Cardiac muscle cell (in vitro differentiated cells and primary cell): ENCODE results near the gene SMAD7. TPM values are rescaled to one million over a fixed set of nuclear protein-coding genes. Genes with fewer than 3 reads are reported as not detected.

ENCODE experiments used
- DNase-seq, 2 donors: peaks; one replicate each; pipeline versions ENCODE4 v3.0.0 to v3.0.0-alpha.2; 2010 to 2017; ENCODE audit warnings: low read depth in 1 of 2, low spot score in 1 of 2
- H3K27ac ChIP-seq: fragments of 200-600 bp; sonication (generic); 2 replicates; pipeline ENCODE4 v1.5.1; 2016
- H3K27me3 ChIP-seq: fragments of 200-600 bp; sonication (generic); 2 replicates; pipeline ENCODE4 v1.6.0; 2016; ENCODE audit warnings: control low read depth
- H3K36me3 ChIP-seq: fragments of 200-600 bp; sonication (generic); 2 replicates; pipeline ENCODE4 v1.5.1; 2016; ENCODE audit warnings: control low read depth
- H3K4me1 ChIP-seq: fragments of 200-600 bp; sonication (generic); 2 replicates; pipeline ENCODE4 v1.8.1; 2017; ENCODE audit warnings: low read depth, mild to moderate bottlenecking, mixed run types
- H3K4me3 ChIP-seq: fragments of 200-600 bp; sonication (generic); 2 replicates; pipeline ENCODE4 v1.5.1; 2016; ENCODE audit warnings: mild to moderate bottlenecking
- H3K9me3 ChIP-seq: fragments of 200-600 bp; sonication (generic); 2 replicates; pipeline ENCODE4 v1.5.1; 2017; ENCODE audit warnings: low read depth, mild to moderate bottlenecking, control low read depth
- polyA plus RNA-seq: library from polyadenylated mRNA; unstranded; fragments of >200 nt; fragmentation: Nextera tagmentation; extraction: Ambion mirVana; gene quantifications from 2 replicates; pipeline ENCODE4 v1.2.1, GENCODE V29; 2016
- total RNA-seq: library from RNA; depleted of rRNA; stranded (reverse); fragments of >200 nt; gene quantifications from 2 replicates; pipeline ENCODE4 v1.2.3, GENCODE V29; 2016
- TF ChIP-seq, protein P1 (sequence below): IDR thresholded peaks from 2 replicates; pipeline ENCODE4 v1.5.1; 2012; ENCODE audit warnings: low read depth, mild to moderate bottlenecking, low read length

Gene SMAD7
- total and polyA plus RNA-seq, 2 experiments from 2014 or later, result 60.1 to 129 TPM

DNA sequence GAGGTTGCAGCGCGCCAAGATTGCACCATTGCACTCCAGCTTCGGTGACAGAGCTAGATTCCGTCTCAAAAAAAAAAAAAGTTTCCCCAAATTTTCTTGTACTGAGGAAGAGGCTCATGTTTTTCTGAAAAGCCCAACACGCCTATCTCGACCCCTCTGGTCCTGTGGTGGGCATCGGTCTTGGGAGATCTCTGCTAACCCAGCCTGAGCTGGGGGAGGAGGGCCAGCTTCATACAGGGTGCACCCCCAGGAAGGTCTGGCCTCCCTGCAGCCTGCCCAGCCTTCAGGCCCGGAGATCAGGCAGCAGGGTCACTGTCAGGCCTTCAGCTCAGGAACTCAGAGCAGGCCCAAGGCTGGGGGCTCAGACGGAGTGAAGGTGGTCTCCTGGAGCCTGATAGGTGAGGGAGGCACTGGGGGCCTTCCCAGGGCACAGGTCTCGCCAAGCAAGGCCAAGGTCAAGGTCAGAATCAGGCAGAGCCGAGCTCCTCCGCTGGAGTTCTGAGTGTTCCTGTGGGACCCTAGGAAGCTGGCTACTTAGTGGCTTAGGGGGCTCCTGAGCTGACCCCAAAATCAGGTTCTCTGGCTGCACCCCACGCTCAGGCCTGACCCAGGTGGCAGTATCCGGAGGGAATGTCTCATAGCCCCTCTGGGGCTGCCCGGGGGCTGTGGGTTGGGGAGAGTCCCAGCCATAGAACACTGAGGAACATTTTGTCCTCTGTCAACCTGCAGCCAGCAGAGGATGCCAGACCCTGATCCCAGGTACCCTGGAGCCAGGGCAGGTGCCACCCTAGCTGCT is 37.9 kb upstream of the SMAD7 start:
- Histone ChIP-seq H3K27me3 (no peaks in the 10 kb centered on the region), H3K4me1 (peaks cover 39% of the 10 kb centered on the region), H3K9me3 (no peaks in the 10 kb centered on the region), H3K4me3 (no peak overlapping the region), H3K27ac (no peak overlapping the region), H3K36me3 (no peaks in the 10 kb centered on the region)
- no peak for DNase-seq
- TF ChIP-seq, protein P1, sequence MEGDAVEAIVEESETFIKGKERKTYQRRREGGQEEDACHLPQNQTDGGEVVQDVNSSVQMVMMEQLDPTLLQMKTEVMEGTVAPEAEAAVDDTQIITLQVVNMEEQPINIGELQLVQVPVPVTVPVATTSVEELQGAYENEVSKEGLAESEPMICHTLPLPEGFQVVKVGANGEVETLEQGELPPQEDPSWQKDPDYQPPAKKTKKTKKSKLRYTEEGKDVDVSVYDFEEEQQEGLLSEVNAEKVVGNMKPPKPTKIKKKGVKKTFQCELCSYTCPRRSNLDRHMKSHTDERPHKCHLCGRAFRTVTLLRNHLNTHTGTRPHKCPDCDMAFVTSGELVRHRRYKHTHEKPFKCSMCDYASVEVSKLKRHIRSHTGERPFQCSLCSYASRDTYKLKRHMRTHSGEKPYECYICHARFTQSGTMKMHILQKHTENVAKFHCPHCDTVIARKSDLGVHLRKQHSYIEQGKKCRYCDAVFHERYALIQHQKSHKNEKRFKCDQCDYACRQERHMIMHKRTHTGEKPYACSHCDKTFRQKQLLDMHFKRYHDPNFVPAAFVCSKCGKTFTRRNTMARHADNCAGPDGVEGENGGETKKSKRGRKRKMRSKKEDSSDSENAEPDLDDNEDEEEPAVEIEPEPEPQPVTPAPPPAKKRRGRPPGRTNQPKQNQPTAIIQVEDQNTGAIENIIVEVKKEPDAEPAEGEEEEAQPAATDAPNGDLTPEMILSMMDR, result no peak

DNA sequence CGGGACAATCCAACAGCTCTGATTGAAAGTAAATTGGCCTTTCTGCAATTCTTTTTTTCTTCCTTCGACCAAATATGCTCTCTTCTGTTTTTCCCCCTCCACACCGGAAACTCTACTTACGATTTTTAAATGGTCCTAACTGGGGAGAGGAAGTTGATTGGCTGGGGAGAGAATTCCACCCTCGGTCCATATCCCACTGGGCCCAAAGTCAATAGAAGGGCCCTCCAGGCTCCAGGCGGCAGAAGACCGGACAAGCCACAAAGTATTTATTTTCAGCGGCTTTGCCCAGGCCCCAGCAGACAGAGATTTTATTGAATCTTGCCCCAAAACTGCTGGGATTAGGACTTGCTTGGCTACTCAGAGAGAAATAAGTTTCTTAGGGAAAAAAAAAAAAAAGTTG is 37.1 kb upstream of the SMAD7 start:
- Histone ChIP-seq H3K27ac (no peak overlapping the region), H3K4me3 (no peak overlapping the region), H3K9me3 (no peaks in the 10 kb centered on the region), H3K27me3 (no peaks in the 10 kb centered on the region), H3K36me3 (no peaks in the 10 kb centered on the region), H3K4me1 (peaks cover 43% of the 10 kb centered on the region)
- no peak for DNase-seq
- TF ChIP-seq, protein P1, result no peak

DNA sequence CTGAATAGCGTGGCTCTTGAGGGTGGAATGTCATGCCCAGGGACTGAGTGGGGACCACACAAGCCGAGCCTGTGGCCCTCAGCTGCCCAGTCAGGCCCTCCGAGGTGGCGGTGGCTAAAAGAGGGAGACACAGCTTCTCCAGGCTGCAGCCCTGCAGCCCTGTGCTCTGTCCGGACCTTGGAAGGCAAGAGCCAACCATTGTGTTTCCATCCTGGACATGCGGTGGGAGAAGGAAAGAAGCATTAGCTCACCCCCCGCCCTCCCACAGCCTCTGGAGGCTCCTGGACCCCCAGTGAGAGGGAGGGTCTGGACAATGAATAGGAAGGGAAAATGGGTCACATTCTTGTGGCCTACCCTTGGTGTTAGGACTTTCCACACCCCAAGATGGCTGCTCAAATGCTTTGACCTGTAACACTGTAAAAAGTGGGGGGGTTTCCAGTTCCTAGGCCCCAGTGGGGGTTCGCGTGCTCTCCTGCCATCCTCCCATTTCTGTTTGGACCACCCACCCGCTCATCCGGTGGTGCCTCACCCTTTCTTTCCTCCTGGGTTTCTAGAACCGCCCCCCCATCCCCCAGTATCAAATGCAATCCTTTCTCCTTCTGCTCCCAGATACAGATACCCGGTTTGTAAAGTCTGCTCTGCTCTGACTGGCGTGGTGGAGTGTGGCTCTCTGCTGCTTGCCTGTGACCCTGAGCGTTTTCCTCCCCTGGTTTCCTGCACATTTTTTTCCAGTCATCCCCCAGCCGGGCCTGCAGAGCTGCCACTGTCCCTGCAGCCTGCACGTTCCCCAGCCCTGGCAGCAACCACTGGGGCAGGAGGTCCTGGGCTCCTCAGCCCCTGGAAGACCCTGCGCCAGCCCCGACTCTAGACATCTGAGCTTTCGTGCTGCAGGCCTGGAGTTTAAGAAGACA is 36.3 kb upstream of the SMAD7 start:
- H3K4me1 ChIP-seq, result peaks cover 47% of the 10 kb centered on the region
- H3K9me3 ChIP-seq, result no peaks in the 10 kb centered on the region
- no peak overlapping the region for H3K4me3 ChIP-seq
- TF ChIP-seq, protein P1, result no peak
- no peak for DNase-seq
- H3K27me3 ChIP-seq, result no peaks in the 10 kb centered on the region
- no peaks in the 10 kb centered on the region for H3K36me3 ChIP-seq
- H3K27ac ChIP-seq, result no peak overlapping the region

DNA sequence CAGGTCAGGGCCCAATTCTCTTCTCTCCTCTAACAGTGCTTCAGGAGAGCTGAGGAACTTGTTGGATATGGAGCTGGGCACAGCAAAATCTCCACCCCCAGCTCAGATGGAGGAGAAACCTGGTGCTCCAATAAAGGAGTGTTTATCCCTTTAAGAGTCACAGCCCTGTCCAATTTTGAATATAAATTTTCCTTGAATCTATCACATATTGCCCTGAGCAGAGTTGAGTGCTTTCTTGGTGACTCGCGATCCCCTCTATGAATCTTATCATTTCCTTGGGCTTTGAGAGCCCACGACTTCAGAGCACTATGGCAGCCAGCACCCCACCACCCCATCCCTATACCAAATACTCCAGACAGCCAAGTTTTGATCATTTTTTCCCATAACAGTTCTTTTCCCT is 34.4 kb upstream of the SMAD7 start:
- H3K9me3 ChIP-seq, result no peaks in the 10 kb centered on the region
- H3K36me3 ChIP-seq, result no peaks in the 10 kb centered on the region
- DNase-seq, result no peak
- H3K4me1 ChIP-seq, result peaks cover 33% of the 10 kb centered on the region
- no peak overlapping the region for H3K4me3 ChIP-seq
- TF ChIP-seq, protein P1, result no peak
- H3K27me3 ChIP-seq, result no peaks in the 10 kb centered on the region
- H3K27ac ChIP-seq, result no peak overlapping the region

DNA sequence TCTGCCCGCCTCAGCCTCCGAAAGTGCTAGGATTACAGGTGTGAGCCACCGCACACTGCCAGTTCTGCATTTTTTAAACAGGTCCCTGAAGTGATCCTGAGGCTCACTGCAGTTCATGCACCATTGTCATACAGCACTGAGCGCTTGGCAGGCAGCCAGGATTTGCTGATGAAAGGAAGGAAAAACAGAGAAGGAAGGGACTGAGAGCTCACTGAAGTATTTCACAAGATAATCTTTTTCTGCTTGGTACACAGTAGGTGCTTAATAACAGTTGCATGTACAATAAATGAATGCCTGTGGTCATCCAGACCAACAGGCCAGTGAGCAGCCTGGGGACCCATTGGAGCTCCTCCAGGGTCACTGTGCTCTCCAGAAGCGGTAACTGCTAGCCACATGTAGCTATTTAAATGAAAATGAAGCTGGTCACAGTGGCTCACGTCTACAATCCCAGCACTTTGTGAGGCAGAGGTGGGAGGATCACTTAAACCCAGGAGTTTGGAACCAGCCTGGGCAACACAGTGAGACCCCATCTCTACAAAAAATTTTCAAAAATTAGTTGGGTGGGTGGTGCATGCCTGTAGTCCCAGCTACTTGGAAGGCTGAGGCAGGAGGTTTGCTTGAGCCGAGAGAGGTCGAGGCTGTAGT is 33.1 kb upstream of the SMAD7 start:
- DNase-seq, result peak; percentile 37 to 70
- Histone ChIP-seq H3K4me3 (no peak overlapping the region), H3K4me1 (peaks cover 24% of the 10 kb centered on the region), H3K27ac (no peak overlapping the region), H3K27me3 (no peaks in the 10 kb centered on the region), H3K9me3 (no peaks in the 10 kb centered on the region), H3K36me3 (no peaks in the 10 kb centered on the region)
- TF ChIP-seq, protein P1, result no peak
